HG03565 (cell line): ENCODE measurements around the gene GRID1.
A peak's percentile ranks its signal among the peaks of the same experiment; 100 is the strongest.
"Not testable (repeated sequence)": the region's sequence is repeated elsewhere in the genome, so short reads cannot be mapped to it uniquely, and the experiment has no call there.

ENCODE experiments used
- ATAC-seq: cut with Tn5 transposase; IDR thresholded peaks from one replicate; pipeline ENCODE4 v1.9.1; 2021; ENCODE audit warnings: mild to moderate bottlenecking, moderate library complexity; ENCODE audit not compliant: unreplicated experiment

GRID1 gene

GRCh38 chr10:85978566-85979358 lies 387.8 kb downstream of the GRID1 start:
- no peak for ATAC-seq

GRCh38 chr10:85977642-85978041 lies 389.0 kb downstream of the GRID1 start:
- no peak for ATAC-seq

- ATAC-seq, result no peak
These were observed 390.3 kb downstream of the GRID1 start for GRCh38 chr10:85976267-85976793.

GRCh38 chr10:85971494-85971893 lies 395.1 kb downstream of the GRID1 start:
- no peak for ATAC-seq

GRCh38 chr10:85967594-85967993 lies 399.0 kb downstream of the GRID1 start:
- ATAC-seq, result peak; percentile 90

- ATAC-seq, result no peak
These were observed 405.0 kb downstream of the GRID1 start for GRCh38 chr10:85961479-85962067.

GRCh38 chr10:85961073-85961472 lies 405.5 kb downstream of the GRID1 start:
- no peak for ATAC-seq

GRCh38 chr10:85959239-85959638 lies 407.4 kb downstream of the GRID1 start:
- no peak for ATAC-seq

- no peak for ATAC-seq
These were observed 415.7 kb downstream of the GRID1 start for GRCh38 chr10:85950921-85951320.

- ATAC-seq, result peak; percentile 83
These were observed 419.8 kb downstream of the GRID1 start for GRCh38 chr10:85946713-85947326.

- ATAC-seq, result no peak
These were observed 430.4 kb downstream of the GRID1 start for GRCh38 chr10:85936161-85936560.

- no peak for ATAC-seq
These were observed 432.0 kb downstream of the GRID1 start for GRCh38 chr10:85934586-85934985.

- not testable (repeated sequence) for ATAC-seq
These were observed 436.6 kb downstream of the GRID1 start for GRCh38 chr10:85929993-85930392.

GRCh38 chr10:85927952-85928665 lies 438.5 kb downstream of the GRID1 start:
- no peak for ATAC-seq

GRCh38 chr10:85926986-85927385 lies 439.6 kb downstream of the GRID1 start:
- peak; percentile 68 for ATAC-seq

GRCh38 chr10:85926136-85926535 lies 440.5 kb downstream of the GRID1 start:
- no peak for ATAC-seq

- ATAC-seq, result no peak
These were observed 441.3 kb downstream of the GRID1 start for GRCh38 chr10:85925201-85925750.

GRCh38 chr10:85924382-85925102 lies 442.1 kb downstream of the GRID1 start:
- no peak for ATAC-seq

GRCh38 chr10:85922356-85923129 lies 444.1 kb downstream of the GRID1 start:
- ATAC-seq, result no peak
